A549 (cell line): ENCODE results near the gene CERS6.

Source experiments
- BHLHE40 ChIP-seq: IDR thresholded peaks from 2 replicates; pipeline ENCODE4 v1.6.1; 2012; ENCODE audit warnings: low read depth, low read length, inconsistent platforms
- CBX2 ChIP-seq: fragments of 200-600 bp; sonication (generic); IDR thresholded peaks from 2 replicates; pipeline ENCODE4 v1.6.1; 2016; ENCODE audit warnings: low read depth, mild to moderate bottlenecking, borderline replicate concordance
- CHD2 ChIP-seq: fragments of 150-350 bp; IDR thresholded peaks from 2 replicates; pipeline ENCODE4 v1.6.1; 2014; ENCODE audit warnings: low read length; ENCODE audit not compliant: partially characterized antibody
- JUN ChIP-seq, 2 experiments: fragments of >200 bp; sonication (Bioruptor Twin); formaldehyde crosslinking; IDR thresholded peaks; 2 replicates in 1 of 2; 3 replicates in 1 of 2; pipeline ENCODE4 v1.6.1; 2016 to 2017
- PHF8 ChIP-seq: fragments of 200-600 bp; sonication (generic); IDR thresholded peaks from 2 replicates; pipeline ENCODE4 v1.6.1; 2016; ENCODE audit warnings: low read depth, mild to moderate bottlenecking, antibody characterized with exemption, moderate library complexity, borderline replicate concordance
- POLR2A ChIP-seq: IDR thresholded peaks from 2 replicates; pipeline ENCODE4 v1.6.1; 2012; ENCODE audit warnings: mild to moderate bottlenecking, low read length
- RAD21 ChIP-seq, 2 experiments: fragments of >200 bp in 1 of 2; sonication (Bioruptor Twin) in 1 of 2; formaldehyde crosslinking in 1 of 2; IDR thresholded peaks in 1 of 2; conservative IDR thresholded peaks in 1 of 2; 2 replicates in 1 of 2; 3 replicates in 1 of 2; pipeline ENCODE4 v1.6.1; 2012 to 2018; ENCODE audit warnings: inconsistent platforms in 1 of 2
- RFX5 ChIP-seq: fragments of 450-650 bp; IDR thresholded peaks from 2 replicates; pipeline ENCODE4 v1.7.1; 2014; ENCODE audit warnings: antibody characterized with exemption, mild to moderate bottlenecking, moderate library complexity
- ZC3H11A ChIP-seq: fragments of 450-650 bp; IDR thresholded peaks from 2 replicates; pipeline ENCODE4 v1.6.1; 2014; ENCODE audit warnings: antibody characterized with exemption, mild to moderate bottlenecking
- TF ChIP-seq, protein P1 (sequence below): fragments of >200 bp; sonication (Bioruptor Twin); formaldehyde crosslinking; IDR thresholded peaks from 3 replicates; pipeline ENCODE4 v1.5.1; 2016
- TF ChIP-seq, protein P2 (sequence below): fragments of 250-450 bp; sonication (Bioruptor Pico); IDR thresholded peaks from 2 replicates; pipeline ENCODE4 v1.5.0; 2020; ENCODE audit warnings: low read depth, mild to moderate bottlenecking, moderate library complexity
- TF ChIP-seq, protein P3 (sequence below): IDR thresholded peaks from 2 replicates; pipeline ENCODE4 v1.6.1; 2012
- TF ChIP-seq, protein P4 (sequence below): fragments of 200-600 bp; sonication (generic); IDR thresholded peaks from 2 replicates; pipeline ENCODE4 v1.6.1; 2016; ENCODE audit warnings: antibody characterized with exemption, mild to moderate bottlenecking, moderate library complexity

DNA sequence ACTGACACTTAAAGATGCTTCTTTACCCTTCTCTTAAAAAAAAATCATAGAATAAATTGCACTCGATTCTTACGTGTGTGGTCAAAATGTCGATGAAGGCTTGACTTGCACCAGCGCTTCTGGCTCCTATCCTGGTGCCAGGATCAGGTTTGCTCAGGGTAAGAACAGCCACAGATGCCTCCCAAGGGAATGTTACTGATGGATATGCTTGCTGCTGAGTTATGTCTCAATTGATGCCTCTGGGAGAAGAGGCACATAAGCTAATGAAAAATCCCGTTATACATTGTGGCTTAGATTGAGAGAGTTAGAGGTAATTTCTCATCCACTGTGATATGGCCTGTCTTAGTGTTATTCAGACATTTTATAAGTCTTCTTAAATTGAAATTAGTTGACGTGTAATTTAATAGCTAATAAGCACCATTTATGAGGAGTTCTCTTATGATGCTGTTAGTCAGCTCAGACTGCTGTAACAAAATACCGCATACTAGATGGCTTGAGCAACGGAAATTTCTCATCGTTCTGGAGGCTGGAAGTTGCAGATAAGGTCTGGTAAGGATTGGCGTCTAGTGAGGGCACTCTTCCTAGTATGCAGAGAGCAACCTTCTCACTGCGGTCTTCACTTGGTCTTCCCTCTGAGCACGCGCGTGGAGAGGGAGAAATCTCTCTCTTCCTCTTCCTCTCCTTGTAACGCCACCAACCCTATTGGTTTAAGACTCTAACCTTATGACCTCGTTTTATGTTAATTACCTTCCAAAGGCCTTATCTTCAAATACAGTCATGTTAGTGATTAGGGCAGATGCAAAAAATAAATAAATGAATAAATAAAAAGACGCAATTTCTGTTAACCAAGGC, 229.8 kb downstream of the CERS6 start:
- TF ChIP-seq, protein P1, sequence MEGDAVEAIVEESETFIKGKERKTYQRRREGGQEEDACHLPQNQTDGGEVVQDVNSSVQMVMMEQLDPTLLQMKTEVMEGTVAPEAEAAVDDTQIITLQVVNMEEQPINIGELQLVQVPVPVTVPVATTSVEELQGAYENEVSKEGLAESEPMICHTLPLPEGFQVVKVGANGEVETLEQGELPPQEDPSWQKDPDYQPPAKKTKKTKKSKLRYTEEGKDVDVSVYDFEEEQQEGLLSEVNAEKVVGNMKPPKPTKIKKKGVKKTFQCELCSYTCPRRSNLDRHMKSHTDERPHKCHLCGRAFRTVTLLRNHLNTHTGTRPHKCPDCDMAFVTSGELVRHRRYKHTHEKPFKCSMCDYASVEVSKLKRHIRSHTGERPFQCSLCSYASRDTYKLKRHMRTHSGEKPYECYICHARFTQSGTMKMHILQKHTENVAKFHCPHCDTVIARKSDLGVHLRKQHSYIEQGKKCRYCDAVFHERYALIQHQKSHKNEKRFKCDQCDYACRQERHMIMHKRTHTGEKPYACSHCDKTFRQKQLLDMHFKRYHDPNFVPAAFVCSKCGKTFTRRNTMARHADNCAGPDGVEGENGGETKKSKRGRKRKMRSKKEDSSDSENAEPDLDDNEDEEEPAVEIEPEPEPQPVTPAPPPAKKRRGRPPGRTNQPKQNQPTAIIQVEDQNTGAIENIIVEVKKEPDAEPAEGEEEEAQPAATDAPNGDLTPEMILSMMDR, result no peak
- no peak for TF ChIP-seq CBX2
- no peak for TF ChIP-seq PHF8
- TF ChIP-seq ZC3H11A, result no peak
- no peak for TF ChIP-seq POLR2A
- TF ChIP-seq, protein P2, sequence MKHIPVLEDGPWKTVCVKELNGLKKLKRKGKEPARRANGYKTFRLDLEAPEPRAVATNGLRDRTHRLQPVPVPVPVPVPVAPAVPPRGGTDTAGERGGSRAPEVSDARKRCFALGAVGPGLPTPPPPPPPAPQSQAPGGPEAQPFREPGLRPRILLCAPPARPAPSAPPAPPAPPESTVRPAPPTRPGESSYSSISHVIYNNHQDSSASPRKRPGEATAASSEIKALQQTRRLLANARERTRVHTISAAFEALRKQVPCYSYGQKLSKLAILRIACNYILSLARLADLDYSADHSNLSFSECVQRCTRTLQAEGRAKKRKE (CRISPR knock-in tag), result no peak
- TF ChIP-seq, protein P3, sequence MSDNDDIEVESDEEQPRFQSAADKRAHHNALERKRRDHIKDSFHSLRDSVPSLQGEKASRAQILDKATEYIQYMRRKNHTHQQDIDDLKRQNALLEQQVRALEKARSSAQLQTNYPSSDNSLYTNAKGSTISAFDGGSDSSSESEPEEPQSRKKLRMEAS, result no peak
- TF ChIP-seq, protein P4, sequence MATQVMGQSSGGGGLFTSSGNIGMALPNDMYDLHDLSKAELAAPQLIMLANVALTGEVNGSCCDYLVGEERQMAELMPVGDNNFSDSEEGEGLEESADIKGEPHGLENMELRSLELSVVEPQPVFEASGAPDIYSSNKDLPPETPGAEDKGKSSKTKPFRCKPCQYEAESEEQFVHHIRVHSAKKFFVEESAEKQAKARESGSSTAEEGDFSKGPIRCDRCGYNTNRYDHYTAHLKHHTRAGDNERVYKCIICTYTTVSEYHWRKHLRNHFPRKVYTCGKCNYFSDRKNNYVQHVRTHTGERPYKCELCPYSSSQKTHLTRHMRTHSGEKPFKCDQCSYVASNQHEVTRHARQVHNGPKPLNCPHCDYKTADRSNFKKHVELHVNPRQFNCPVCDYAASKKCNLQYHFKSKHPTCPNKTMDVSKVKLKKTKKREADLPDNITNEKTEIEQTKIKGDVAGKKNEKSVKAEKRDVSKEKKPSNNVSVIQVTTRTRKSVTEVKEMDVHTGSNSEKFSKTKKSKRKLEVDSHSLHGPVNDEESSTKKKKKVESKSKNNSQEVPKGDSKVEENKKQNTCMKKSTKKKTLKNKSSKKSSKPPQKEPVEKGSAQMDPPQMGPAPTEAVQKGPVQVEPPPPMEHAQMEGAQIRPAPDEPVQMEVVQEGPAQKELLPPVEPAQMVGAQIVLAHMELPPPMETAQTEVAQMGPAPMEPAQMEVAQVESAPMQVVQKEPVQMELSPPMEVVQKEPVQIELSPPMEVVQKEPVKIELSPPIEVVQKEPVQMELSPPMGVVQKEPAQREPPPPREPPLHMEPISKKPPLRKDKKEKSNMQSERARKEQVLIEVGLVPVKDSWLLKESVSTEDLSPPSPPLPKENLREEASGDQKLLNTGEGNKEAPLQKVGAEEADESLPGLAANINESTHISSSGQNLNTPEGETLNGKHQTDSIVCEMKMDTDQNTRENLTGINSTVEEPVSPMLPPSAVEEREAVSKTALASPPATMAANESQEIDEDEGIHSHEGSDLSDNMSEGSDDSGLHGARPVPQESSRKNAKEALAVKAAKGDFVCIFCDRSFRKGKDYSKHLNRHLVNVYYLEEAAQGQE, result no peak
- no peak for TF ChIP-seq BHLHE40
- TF ChIP-seq RFX5, result no peak
- TF ChIP-seq RAD21 (conservative IDR thresholded peaks at IDR 0.05 in 1 of 2, IDR thresholded peaks at IDR 0.05 in 1 of 2), result no peak
- TF ChIP-seq CHD2, result no peak
- no peak for TF ChIP-seq JUN (IDR thresholded peaks at IDR 0.05)
